ENCODE measurements around the gene AVPR2. TPM values are rescaled to one million over a fixed set of nuclear protein-coding genes. Genes with fewer than 3 reads are reported as not detected.

The AVPR2 gene
- total RNA-seq, 1 experiment from 2014 or later: not detected

GRCh38 chrX:153865321-153865580, 39.2 kb upstream of the AVPR2 start:
- no peak overlapping the region for H3K4me3 Mint-ChIP-seq (ENCODE audit: unreplicated experiment)
- ChIA-PET POLR2A (no interaction called here), CTCF (no interaction called here)
- peaks cover 6% of the 10 kb centered on the region for H3K27me3 Mint-ChIP-seq (ENCODE audit: insufficient read depth, unreplicated experiment)
- no peak for DNase-seq
- TF ChIP-seq CTCF (IDR thresholded peaks at IDR 0.05; ENCODE audit: insufficient read depth in 1 of 2, low read depth in 1 of 2, low read length in 1 of 2, severe bottlenecking in 1 of 2, unreplicated experiment in 1 of 2): no peak
- H3K4me1 Mint-ChIP-seq (ENCODE audit: low read depth, unreplicated experiment): no peaks in the 10 kb centered on the region
- BruUV-seq (replicated peaks): no TSS peak
- intact Hi-C loops (cut with micrococcal nuclease; ENCODE audit: unreplicated experiment): no loop called here
- no peaks in the 10 kb centered on the region for H3K27me3 ChIP-seq (replicated peaks; ENCODE audit: control insufficient read depth, insufficient read depth, low read length)
- H3K36me3 Mint-ChIP-seq (ENCODE audit: insufficient read depth, unreplicated experiment): no peaks in the 10 kb centered on the region
- no peak overlapping the region for H3K27ac Mint-ChIP-seq (ENCODE audit: unreplicated experiment)
- no peaks in the 10 kb centered on the region for H3K9me3 ChIP-seq
- H3K4me1 ChIP-seq: no peaks in the 10 kb centered on the region
- no peaks in the 10 kb centered on the region for H3K36me3 ChIP-seq (ENCODE audit: control insufficient read depth, insufficient read depth, low read length)
- no peaks in the 10 kb centered on the region for H3K9me3 Mint-ChIP-seq (ENCODE audit: unreplicated experiment)
- no peak overlapping the region for H3K4me3 ChIP-seq (ENCODE audit: low read depth, low read length)

GRCh38 chrX:153865685-153866084, 38.8 kb upstream of the AVPR2 start:
- H3K36me3 ChIP-seq (ENCODE audit: control insufficient read depth, insufficient read depth, low read length): no peaks in the 10 kb centered on the region
- POLR2A ChIA-PET: no interaction called here
- no peaks in the 10 kb centered on the region for H3K27me3 ChIP-seq (replicated peaks; ENCODE audit: control insufficient read depth, insufficient read depth, low read length)
- H3K36me3 Mint-ChIP-seq (ENCODE audit: insufficient read depth, unreplicated experiment): no peaks in the 10 kb centered on the region
- no peak overlapping the region for H3K4me3 ChIP-seq (ENCODE audit: low read depth, low read length)
- no peak overlapping the region for H3K27ac Mint-ChIP-seq (ENCODE audit: unreplicated experiment)
- H3K9me3 Mint-ChIP-seq (ENCODE audit: unreplicated experiment): no peaks in the 10 kb centered on the region
- CTCF ChIA-PET: no interaction called here
- no peak for TF ChIP-seq CTCF (IDR thresholded peaks at IDR 0.05; ENCODE audit: insufficient read depth in 1 of 2, low read depth in 1 of 2, low read length in 1 of 2, severe bottlenecking in 1 of 2, unreplicated experiment in 1 of 2)
- BruUV-seq (replicated peaks): no TSS peak
- H3K4me1 Mint-ChIP-seq (ENCODE audit: low read depth, unreplicated experiment): no peaks in the 10 kb centered on the region
- H3K9me3 ChIP-seq: no peaks in the 10 kb centered on the region
- H3K4me1 ChIP-seq: no peaks in the 10 kb centered on the region
- H3K27me3 Mint-ChIP-seq (ENCODE audit: insufficient read depth, unreplicated experiment): peaks cover 1% of the 10 kb centered on the region
- H3K4me3 Mint-ChIP-seq (ENCODE audit: unreplicated experiment): no peak overlapping the region
- intact Hi-C loops (cut with micrococcal nuclease; ENCODE audit: unreplicated experiment): no loop called here
- no peak for DNase-seq

- no peaks in the 10 kb centered on the region for H3K27me3 Mint-ChIP-seq (ENCODE audit: insufficient read depth, unreplicated experiment)
- intact Hi-C loops (cut with micrococcal nuclease; ENCODE audit: unreplicated experiment): no loop called here
- no peaks in the 10 kb centered on the region for H3K36me3 ChIP-seq (ENCODE audit: control insufficient read depth, insufficient read depth, low read length)
- ChIA-PET POLR2A (no interaction called here), CTCF (no interaction called here)
- H3K4me3 ChIP-seq (ENCODE audit: low read depth, low read length): no peak overlapping the region
- TF ChIP-seq CTCF (IDR thresholded peaks at IDR 0.05; ENCODE audit: insufficient read depth in 1 of 2, low read depth in 1 of 2, low read length in 1 of 2, severe bottlenecking in 1 of 2, unreplicated experiment in 1 of 2): no peak
- no peaks in the 10 kb centered on the region for H3K4me1 ChIP-seq
- H3K27ac Mint-ChIP-seq (ENCODE audit: unreplicated experiment): no peak overlapping the region
- no peak for DNase-seq
- no peak overlapping the region for H3K4me3 Mint-ChIP-seq (ENCODE audit: unreplicated experiment)
- H3K9me3 Mint-ChIP-seq (ENCODE audit: unreplicated experiment): no peaks in the 10 kb centered on the region
- H3K4me1 Mint-ChIP-seq (ENCODE audit: low read depth, unreplicated experiment): no peaks in the 10 kb centered on the region
- no peaks in the 10 kb centered on the region for H3K36me3 Mint-ChIP-seq (ENCODE audit: insufficient read depth, unreplicated experiment)
- no peaks in the 10 kb centered on the region for H3K9me3 ChIP-seq
- BruUV-seq (replicated peaks): no TSS peak
- H3K27me3 ChIP-seq (replicated peaks; ENCODE audit: control insufficient read depth, insufficient read depth, low read length): no peaks in the 10 kb centered on the region
These were observed 38.0 kb upstream of the AVPR2 start for GRCh38 chrX:153866302-153867019.

Data from Caco-2 (cell line).